Renal pelvis (tissue), 4 donors: Measurements from ENCODE around the gene RPS2. TPM values are rescaled to one million over a fixed set of nuclear protein-coding genes. Genes with fewer than 3 reads are reported as not detected.

Source experiments
- DNase-seq: peaks from one replicate; pipeline ENCODE4 v3.0.0-alpha.2; 2013
- polyA plus RNA-seq, 3 donors: library from polyadenylated mRNA; unstranded; fragments of 120-200 nt; gene quantifications; one replicate each; pipeline ENCODE4 v1.2.1, GENCODE V29; 2013; ENCODE audit not compliant: insufficient read length in 3 of 3

Gene RPS2
- polyA plus RNA-seq, 3 donors: 1,943 to 2,404 (median 2,241) TPM

GRCh38 chr16:1985466-1986150, 21.0 kb upstream of the RPS2 start:
- no peak for DNase-seq

DNA sequence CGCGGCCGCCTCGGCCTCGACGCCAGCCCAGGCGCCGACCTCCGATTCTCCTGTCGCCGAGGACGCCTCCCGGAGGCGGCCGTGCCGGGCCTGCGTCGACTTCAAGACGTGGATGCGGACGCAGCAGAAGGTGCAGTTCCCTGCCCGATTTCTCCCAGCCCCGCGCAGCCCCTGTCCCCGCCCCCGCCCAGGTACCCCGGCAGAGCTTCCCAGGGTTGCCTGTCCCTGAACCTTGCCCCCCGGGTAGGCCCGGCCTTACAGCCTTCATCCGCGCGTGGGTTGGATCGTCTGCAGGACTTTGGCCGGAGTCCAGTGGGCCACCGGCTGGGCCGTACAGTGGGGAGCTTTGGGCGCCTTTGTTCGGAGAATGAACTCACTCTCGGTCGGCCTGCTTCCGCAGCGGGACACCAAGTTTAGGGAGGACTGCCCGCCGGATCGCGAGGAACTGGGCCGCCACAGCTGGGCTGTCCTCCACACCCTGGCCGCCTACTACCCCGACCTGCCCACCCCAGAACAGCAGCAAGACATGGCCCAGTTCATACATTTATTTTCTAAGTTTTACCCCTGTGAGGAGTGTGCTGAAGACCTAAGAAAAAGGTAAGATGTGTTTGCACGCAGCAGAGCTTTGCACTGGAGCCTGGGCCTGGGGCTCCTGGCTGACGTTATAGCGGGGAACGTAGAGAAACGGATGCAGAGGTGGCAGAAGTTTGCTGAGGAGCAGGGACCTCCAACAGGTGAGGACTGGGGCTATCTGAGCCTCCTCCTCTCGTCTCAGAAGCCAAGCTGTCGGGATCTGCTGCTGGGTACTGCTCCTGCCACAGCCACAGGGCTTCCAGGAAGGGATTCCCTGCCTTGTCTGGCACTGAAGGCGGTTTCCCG, 20.0 kb upstream of the RPS2 start:
- no peak for DNase-seq

GRCh38 chr16:1983544-1984346, 19.1 kb upstream of the RPS2 start, which contains the start of gene GFER:
GFER (plus strand) TSS chr16:1984193; CDS start chr16:1984219, 26 bp downstream.
- DNase-seq: peak; percentile 90

GRCh38 chr16:1982991-1983543, 18.4 kb upstream of the RPS2 start:
- DNase-seq: no peak

DNA sequence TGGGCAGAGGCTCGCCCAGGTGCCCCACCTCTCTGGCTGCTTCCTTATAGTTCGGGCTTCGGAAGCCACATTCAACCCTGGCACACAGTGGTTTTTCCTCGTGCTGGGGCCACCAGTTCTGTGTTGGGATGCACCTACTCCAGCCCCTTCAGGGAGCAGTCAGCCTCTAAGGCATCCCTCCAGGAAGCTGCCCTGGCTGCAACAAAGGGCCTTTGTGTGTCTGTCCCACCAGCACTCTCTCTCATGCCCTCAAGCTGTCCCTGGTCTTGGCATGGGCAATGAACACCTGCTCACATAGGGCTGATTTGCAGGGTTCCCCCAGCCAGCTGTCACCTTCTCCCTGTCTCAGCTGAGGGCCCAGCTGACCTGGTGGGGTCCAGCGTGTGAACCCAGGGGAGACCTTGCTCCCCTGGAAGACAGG, 17.4 kb upstream of the RPS2 start:
- DNase-seq: no peak

GRCh38 chr16:1981398-1981836, 16.8 kb upstream of the RPS2 start, which contains the start of gene NOXO1:
NOXO1 (minus strand) TSS chr16:1981469; CDS start chr16:1981179, 290 bp downstream.
- no peak for DNase-seq

DNA sequence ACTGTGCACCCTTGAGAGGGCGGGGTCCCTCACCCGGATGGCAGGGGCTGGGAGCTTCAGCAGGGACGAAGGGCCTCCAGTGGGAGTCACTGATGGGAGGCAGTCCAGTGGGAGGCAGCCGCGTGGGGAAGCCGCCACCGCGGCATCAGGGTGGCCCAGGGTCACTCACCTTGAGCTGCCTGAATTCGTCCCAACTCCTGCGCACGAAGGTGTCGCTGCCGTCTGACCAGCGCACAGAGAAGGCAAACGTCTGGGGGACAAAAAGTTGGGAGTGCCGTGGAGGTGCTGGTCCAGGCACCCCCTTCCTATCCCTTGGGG, 16.1 kb upstream of the RPS2 start:
- DNase-seq: no peak

DNA sequence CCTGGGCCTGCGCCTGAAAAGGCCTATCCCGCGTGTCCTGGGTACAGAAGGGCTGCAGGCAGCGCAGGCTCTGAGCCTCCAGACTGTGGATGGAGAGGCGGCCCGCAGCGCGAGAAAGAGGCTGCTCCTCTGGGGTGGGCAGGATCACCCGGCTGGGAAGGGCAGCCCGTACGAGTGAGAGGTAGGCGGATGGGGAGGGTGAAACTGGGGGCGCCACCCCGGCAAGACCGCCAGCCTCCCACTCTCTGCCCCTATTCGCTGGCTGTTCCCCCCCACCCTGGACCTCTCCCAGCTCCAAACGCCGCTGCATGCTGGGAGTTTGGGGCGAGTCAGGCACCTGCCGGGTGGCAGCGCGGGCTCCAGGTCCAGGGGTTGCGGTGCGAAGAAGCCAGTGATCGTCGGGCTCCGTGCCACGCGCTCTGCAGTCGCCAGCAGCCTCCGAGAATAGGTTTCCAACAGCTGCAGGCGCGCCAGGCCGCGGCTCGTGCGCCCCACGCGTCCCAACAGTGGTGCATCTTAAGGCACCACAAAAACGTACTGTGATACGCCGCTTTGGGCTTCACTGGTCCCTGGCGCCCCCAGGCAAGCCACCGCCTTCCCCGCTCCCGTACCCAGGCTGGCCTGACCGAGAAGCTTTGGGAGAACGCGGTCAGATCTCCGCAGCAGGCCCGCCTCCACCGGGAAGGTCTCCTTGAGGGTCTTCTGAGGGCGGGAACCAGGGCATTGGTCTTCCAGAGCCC, 15.6 kb upstream of the RPS2 start:
- no peak for DNase-seq

GRCh38 chr16:1979271-1980029, 14.8 kb upstream of the RPS2 start:
- DNase-seq: no peak

DNA sequence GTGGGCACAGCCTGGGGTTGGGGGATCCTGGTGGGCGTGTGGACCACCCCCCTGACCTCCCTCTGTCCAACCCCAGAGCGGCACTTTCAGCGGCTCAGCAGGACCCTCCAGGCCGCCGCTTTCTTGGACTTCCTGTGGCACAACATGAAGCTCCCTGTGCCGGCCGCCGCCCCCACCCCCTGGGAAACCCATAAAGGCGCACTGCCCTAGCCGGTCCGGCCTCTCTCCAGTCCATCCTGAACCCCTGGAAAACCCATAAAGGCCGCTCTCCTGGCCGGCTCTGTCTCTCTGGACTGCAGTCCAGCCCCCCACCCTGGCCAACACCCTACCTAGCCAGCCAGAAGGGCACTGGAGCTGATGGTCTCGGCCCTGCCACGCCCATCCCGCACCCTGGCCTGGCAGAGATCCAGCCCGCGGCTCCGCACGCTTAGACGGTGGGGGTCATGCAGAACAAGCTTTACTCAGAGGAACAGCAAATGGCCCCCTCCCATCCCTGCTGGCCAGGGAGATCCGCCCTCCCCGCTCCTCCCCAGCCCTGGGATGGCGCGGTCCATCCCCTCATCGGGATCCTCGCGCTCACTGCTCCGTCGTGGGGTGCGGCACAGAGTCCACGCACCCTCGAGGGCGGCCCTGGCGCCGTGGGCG, 14.0 kb upstream of the RPS2 start:
- DNase-seq: no peak

GRCh38 chr16:1977875-1978268, 13.2 kb upstream of the RPS2 start:
- DNase-seq: no peak

DNA sequence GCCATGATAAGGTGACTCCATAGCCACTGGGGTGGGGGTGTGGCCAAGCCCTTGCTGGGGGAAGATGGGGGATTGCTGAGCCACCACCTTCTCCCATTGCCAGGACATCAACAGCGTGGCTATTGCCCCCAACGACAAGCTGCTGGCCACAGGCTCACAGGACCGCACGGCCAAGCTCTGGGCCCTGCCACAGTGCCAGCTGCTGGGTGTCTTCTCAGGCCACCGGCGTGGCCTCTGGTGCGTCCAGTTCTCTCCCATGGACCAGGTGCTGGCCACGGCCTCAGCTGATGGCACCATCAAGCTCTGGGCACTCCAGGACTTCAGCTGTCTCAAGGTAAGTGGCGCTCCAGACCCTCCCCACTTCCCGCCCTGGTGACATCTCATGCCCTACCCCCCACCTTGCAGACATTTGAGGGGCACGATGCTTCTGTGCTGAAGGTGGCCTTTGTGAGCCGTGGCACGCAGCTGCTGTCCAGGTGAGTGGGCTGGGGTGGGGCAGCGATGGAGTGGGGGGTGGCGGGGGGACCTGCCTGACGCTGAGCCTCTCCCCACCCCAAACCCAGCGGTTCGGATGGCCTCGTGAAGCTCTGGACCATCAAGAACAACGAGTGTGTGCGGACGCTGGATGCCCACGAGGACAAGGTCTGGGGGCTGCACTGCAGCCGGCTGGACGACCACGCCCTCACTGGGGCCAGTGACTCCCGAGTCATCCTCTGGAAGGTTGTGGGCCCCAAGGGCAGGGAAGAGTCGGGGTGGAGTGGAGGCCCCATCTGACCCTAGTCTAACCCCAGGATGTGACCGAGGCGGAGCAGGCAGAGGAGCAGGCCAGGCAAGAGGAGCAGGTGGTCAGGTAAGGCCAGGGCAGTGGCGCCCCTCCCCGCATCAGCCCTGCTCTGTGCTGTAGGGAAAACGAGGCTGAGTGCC, 12.6 kb upstream of the RPS2 start:
- DNase-seq: no peak

- DNase-seq: no peak
Measured at GRCh38 chr16:1976216-1976520, 11.5 kb upstream of the RPS2 start.

DNA sequence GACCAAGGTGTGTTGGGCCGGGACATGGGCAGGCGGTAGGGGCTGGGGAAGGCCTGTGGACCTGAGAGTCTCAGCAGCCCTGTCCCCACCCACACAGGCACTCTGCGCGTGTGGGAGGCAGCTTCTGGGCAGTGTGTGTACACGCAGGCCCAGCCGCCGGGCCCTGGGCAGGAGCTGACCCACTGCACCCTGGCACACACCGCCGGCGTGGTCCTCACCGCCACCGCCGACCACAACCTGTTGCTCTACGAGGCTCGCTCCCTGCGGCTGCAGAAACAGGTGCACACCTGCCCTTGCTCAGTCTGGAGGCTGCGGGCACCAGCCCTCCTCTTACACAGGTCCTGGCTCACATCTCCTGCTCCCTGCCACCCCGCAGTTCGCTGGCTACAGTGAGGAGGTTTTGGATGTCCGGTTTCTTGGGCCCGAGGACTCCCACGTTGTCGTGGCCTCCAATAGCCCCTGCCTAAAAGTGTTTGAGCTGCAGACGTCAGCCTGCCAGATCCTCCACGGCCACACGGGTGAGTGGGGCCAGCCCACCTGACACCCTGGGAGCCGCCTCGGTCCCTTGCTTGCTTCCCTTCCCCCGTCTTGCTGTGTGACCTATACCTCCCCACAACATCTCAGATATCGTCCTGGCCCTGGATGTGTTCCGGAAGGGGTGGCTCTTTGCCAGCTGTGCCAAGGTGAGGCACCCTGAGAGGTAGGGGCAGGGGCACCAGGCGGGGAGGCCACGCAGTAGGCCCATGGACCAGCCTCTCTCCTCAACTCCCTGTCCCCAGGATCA, 11.0 kb upstream of the RPS2 start:
- no peak for DNase-seq

DNA sequence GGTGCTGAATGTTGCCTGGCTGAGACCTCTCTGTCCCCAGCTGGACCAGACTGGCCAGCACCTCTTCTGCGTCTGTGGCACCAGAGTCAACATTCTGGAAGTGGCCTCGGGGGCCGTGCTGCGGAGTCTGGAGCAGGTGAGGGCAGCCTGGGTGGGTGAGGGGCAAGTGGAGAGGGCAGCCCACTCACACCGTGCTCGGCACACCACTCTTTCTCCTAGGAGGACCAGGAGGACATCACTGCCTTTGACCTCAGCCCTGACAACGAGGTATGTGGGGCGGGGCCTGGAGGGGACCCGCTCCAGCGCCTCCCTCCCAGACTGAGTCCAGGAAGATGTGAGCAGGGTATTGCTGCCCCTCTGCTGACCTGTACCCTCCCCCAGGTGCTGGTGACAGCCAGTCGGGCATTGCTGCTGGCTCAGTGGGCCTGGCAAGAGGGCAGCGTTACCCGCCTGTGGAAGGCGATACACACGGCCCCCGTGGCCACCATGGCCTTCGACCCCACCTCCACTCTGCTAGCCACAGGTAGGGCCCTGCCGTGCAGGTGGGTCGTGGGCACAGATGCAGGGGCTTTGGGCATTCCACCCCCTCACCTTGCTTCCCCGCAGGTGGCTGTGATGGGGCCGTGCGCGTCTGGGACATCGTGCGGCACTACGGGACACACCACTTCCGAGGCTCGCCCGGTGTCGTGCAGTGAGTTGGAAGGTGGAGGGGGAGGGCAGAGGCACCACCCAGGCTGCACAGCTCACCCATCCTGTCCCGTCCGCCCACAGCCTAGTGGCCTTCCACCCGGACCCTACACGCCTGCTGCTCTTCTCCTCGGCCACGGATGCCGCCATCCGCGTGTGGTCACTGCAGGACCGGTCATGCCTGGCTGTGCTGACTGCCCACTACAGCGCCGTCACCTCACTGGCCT, 9.8 kb upstream of the RPS2 start:
- DNase-seq: no peak

DNA sequence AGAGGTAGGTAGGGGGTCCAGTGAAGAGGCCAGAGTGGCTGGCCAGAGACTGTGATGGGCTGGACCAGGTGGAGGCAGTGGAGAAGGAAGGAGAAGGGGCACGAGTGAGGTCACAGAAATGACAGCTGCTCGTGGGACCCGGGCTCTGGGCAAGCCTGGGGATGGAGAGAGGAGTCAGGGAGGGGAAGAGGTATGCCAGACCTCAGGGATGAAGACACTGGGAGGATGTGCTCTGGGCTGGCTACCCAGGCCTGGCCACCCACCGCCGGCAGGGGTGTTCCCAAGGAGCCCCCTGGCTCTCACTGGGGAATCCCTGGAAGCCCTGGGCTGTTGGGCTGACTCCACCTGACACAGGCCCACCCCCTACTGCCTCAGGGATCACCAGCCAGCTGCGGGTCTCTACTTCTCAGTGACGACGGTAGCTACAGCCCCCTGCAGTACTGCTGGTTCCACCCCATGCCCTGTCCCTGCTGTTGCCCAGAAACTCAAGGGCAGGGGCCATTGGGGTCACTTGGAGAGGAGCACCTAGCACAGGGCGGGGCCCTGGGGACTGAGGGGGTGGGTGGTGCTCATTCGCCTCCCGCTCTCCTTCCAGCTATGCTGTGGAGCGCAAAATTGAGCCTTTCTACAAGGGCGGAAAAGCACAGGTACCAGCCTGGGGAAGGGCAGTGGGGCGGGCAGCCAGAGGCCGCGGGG, 9.0 kb upstream of the RPS2 start:
- no peak for DNase-seq
